Measurements from ENCODE around the gene CRK. TPM values are rescaled to one million over a fixed set of nuclear protein-coding genes. Genes with fewer than 3 reads are reported as not detected.
A peak's percentile ranks its signal among the peaks of the same experiment; 100 is the strongest.

The CRK gene
- total and polyA plus RNA-seq, 10 of the 15 experiments (the other 5 are each of a cell fraction or from before 2014, with no cell fraction given) = 11.1 to 23.8 (median 20.5) TPM

GRCh38 chr17:1473841-1474240 lies 17.8 kb upstream of the CRK start (continued):
- TF ChIP-seq REST (IDR thresholded peaks at IDR 0.05; ENCODE audit: low read depth, low read length) = no peak
- peak; percentile 77; the same call in 1 of the 2 replicates for TF ChIP-seq HDGF (IDR thresholded peaks at IDR 0.05)
- TF ChIP-seq SUZ12 (IDR thresholded peaks at IDR 0.05; ENCODE audit: unreplicated experiment) = no peak
- TF ChIP-seq, protein P1, sequence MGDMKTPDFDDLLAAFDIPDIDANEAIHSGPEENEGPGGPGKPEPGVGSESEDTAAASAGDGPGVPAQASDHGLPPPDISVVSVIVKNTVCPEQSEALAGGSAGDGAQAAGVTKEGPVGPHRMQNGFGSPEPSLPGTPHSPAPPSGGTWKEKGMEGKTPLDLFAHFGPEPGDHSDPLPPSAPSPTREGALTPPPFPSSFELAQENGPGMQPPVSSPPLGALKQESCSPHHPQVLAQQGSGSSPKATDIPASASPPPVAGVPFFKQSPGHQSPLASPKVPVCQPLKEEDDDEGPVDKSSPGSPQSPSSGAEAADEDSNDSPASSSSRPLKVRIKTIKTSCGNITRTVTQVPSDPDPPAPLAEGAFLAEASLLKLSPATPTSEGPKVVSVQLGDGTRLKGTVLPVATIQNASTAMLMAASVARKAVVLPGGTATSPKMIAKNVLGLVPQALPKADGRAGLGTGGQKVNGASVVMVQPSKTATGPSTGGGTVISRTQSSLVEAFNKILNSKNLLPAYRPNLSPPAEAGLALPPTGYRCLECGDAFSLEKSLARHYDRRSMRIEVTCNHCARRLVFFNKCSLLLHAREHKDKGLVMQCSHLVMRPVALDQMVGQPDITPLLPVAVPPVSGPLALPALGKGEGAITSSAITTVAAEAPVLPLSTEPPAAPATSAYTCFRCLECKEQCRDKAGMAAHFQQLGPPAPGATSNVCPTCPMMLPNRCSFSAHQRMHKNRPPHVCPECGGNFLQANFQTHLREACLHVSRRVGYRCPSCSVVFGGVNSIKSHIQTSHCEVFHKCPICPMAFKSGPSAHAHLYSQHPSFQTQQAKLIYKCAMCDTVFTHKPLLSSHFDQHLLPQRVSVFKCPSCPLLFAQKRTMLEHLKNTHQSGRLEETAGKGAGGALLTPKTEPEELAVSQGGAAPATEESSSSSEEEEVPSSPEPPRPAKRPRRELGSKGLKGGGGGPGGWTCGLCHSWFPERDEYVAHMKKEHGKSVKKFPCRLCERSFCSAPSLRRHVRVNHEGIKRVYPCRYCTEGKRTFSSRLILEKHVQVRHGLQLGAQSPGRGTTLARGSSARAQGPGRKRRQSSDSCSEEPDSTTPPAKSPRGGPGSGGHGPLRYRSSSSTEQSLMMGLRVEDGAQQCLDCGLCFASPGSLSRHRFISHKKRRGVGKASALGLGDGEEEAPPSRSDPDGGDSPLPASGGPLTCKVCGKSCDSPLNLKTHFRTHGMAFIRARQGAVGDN (IDR thresholded peaks at IDR 0.05) = no peak
